SK-N-SH treated with all-trans-retinoic acid at 6 μM for 48 hours (cell line): ENCODE measurements around the gene COPE.

Experiments used
- ATAC-seq: fragments of 200-7000 bp; cut with Tn5 transposase; 3 replicates; pipeline ENCODE4 v1.9.1; 2020; ENCODE audit warnings: mild to moderate bottlenecking, moderate library complexity
- ARNTL ChIP-seq: fragments of 450-650 bp; formaldehyde crosslinking; IDR thresholded peaks from 2 replicates; pipeline ENCODE4 v1.5.0; 2020; ENCODE audit warnings: low read depth, mild to moderate bottlenecking, moderate library complexity, borderline replicate concordance
- BACH2 ChIP-seq: fragments of 250-450 bp; sonication (Bioruptor Pico); IDR thresholded peaks from 2 replicates; pipeline ENCODE4 v1.9.0; 2021; ENCODE audit warnings: mild to moderate bottlenecking, borderline replicate concordance
- CSDC2 ChIP-seq: fragments of 250-450 bp; sonication (Bioruptor Pico); IDR thresholded peaks from 2 replicates; pipeline ENCODE4 v1.5.0; 2020; ENCODE audit warnings: mild to moderate bottlenecking, moderate library complexity
- CSRNP3 ChIP-seq: fragments of 250-450 bp; sonication (Bioruptor Pico); IDR thresholded peaks from 2 replicates; pipeline ENCODE4 v1.5.1; 2021; ENCODE audit warnings: mild to moderate bottlenecking, moderate library complexity
- ESRRG ChIP-seq: fragments of 250-450 bp; sonication (Bioruptor Pico); IDR thresholded peaks from 2 replicates; pipeline ENCODE4 v1.6.1; 2021; ENCODE audit warnings: mild to moderate bottlenecking
- GLIS3 ChIP-seq: fragments of 250-450 bp; sonication (Bioruptor Pico); IDR thresholded peaks from 2 replicates; pipeline ENCODE4 v1.5.0; 2020; ENCODE audit warnings: mild to moderate bottlenecking, moderate library complexity
- ISL1 ChIP-seq: fragments of 250-450 bp; sonication (Bioruptor Pico); IDR thresholded peaks from 2 replicates; pipeline ENCODE4 v2.1.2; 2022; ENCODE audit warnings: mild to moderate bottlenecking, moderate library complexity
- OSR1 ChIP-seq: fragments of 250-450 bp; sonication (Bioruptor Pico); IDR thresholded peaks from 2 replicates; pipeline ENCODE4 v1.8.0; 2022; ENCODE audit warnings: moderate library complexity, mild to moderate bottlenecking, inconsistent platforms
- POU6F1 ChIP-seq: fragments of 250-450 bp; sonication (Bioruptor Pico); IDR thresholded peaks from 2 replicates; pipeline ENCODE4 v1.8.0; 2021; ENCODE audit warnings: low read depth, mild to moderate bottlenecking, moderate library complexity, borderline replicate concordance
- PPARA ChIP-seq: fragments of 250-450 bp; sonication (Bioruptor Pico); IDR thresholded peaks from 2 replicates; pipeline ENCODE4 v1.5.0; 2020; ENCODE audit warnings: mild to moderate bottlenecking, borderline replicate concordance
- RARB ChIP-seq: fragments of 250-450 bp; sonication (Bioruptor Pico); IDR thresholded peaks from 2 replicates; pipeline ENCODE4 v1.8.0; 2021; ENCODE audit warnings: mild to moderate bottlenecking, moderate library complexity
- SNAI2 ChIP-seq: fragments of 250-450 bp; sonication (Bioruptor Pico); IDR thresholded peaks from 2 replicates; pipeline ENCODE4 v1.5.0; 2020; ENCODE audit warnings: mild to moderate bottlenecking, moderate library complexity
- TCF4 ChIP-seq: fragments of 250-450 bp; sonication (Bioruptor Pico); IDR thresholded peaks from 2 replicates; pipeline ENCODE4 v1.8.0; 2021; ENCODE audit warnings: mild to moderate bottlenecking, moderate library complexity, borderline replicate concordance
- TOX ChIP-seq: fragments of 250-450 bp; sonication (Bioruptor Pico); IDR thresholded peaks from 2 replicates; pipeline ENCODE4 v1.8.0; 2021; ENCODE audit warnings: mild to moderate bottlenecking, moderate library complexity, borderline replicate concordance
- TSHZ2 ChIP-seq: fragments of 250-450 bp; sonication (Bioruptor Pico); IDR thresholded peaks from 2 replicates; pipeline ENCODE4 v1.5.0; 2020; ENCODE audit warnings: mild to moderate bottlenecking, moderate library complexity
- ZC3H10 ChIP-seq: fragments of 250-450 bp; sonication (Bioruptor Pico); IDR thresholded peaks from 2 replicates; pipeline ENCODE4 v1.5.1; 2021; ENCODE audit warnings: mild to moderate bottlenecking, moderate library complexity
- ZFP3 ChIP-seq: fragments of 250-450 bp; sonication (Bioruptor Pico); IDR thresholded peaks from 2 replicates; pipeline ENCODE4 v1.5.0; 2020; ENCODE audit warnings: mild to moderate bottlenecking, moderate library complexity
- ZNF565 ChIP-seq: fragments of 450-650 bp; formaldehyde crosslinking; conservative IDR thresholded peaks from 2 replicates; pipeline ENCODE4 v1.5.0; 2020; ENCODE audit warnings: low read depth, mild to moderate bottlenecking, moderate library complexity
- ZNF70 ChIP-seq: fragments of 450-650 bp; formaldehyde crosslinking; IDR thresholded peaks from 2 replicates; pipeline ENCODE4 v1.5.0; 2020; ENCODE audit warnings: mild to moderate bottlenecking, moderate library complexity
- ZNF8 ChIP-seq: fragments of 450-650 bp; formaldehyde crosslinking; IDR thresholded peaks from 2 replicates; pipeline ENCODE4 v1.5.0; 2020; ENCODE audit warnings: mild to moderate bottlenecking, moderate library complexity

Gene COPE

GRCh38 chr19:18883526-18884304, 35.5 kb downstream of the COPE start (continued):
- TF ChIP-seq POU6F1 (CRISPR knock-in tag) = no peak
- no peak for TF ChIP-seq ISL1
- TF ChIP-seq TOX (CRISPR knock-in tag) = no peak
- TF ChIP-seq ZC3H10 (CRISPR knock-in tag) = no peak
- no peak for TF ChIP-seq SNAI2 (CRISPR knock-in tag)
- no peak for TF ChIP-seq GLIS3 (CRISPR knock-in tag)

- TF ChIP-seq ARNTL (CRISPR knock-in tag) (no peak), ZC3H10 (CRISPR knock-in tag) (no peak), SNAI2 (CRISPR knock-in tag) (no peak), ESRRG (CRISPR knock-in tag) (no peak), POU6F1 (CRISPR knock-in tag) (no peak), BACH2 (CRISPR knock-in tag) (no peak), TCF4 (CRISPR knock-in tag) (no peak), ZNF8 (CRISPR knock-in tag) (no peak), ZNF565 (CRISPR knock-in tag) (no peak), OSR1 (no peak), RARB (no peak), CSRNP3 (no peak), ZNF70 (CRISPR knock-in tag) (no peak), GLIS3 (CRISPR knock-in tag) (no peak), TSHZ2 (CRISPR knock-in tag) (no peak), PPARA (CRISPR knock-in tag) (no peak), ZFP3 (CRISPR knock-in tag) (no peak)
- TF ChIP-seq, all 23 proteins: peak for 0
- ATAC-seq = no peak
Observed at GRCh38 chr19:18881491-18881890, 37.7 kb downstream of the COPE start.

- ATAC-seq = peak; percentile 65
- TF ChIP-seq ARNTL (CRISPR knock-in tag) (no peak), CSDC2 (CRISPR knock-in tag) (no peak), OSR1 (no peak), ISL1 (no peak)
- TF ChIP-seq, all 23 proteins: peak for 0
Observed at GRCh38 chr19:18879579-18880373, 39.4 kb downstream of the COPE start.
